Activated T-cell treated with anti-CD3 and anti-CD28 coated beads, Interleukin-2, amount 50 U/mL, for 72 hours (primary cell): ENCODE measurements around the gene FBXO10. TPM values are rescaled to one million over a fixed set of nuclear protein-coding genes. Genes with fewer than 3 reads are reported as not detected.
"Not testable (repeated sequence)": the region's sequence is repeated elsewhere in the genome, so short reads cannot be mapped to it uniquely, and the experiment has no call there.

Source experiments
- ATAC-seq, 2 donors: fragments of 150-1000 bp; cut with Tn5 transposase; replicated peaks in 1 of 2; 2 replicates each; pipeline ENCODE4 v1.10.0; 2021; ENCODE audit warnings: moderate library complexity in 2 of 2, mild to moderate bottlenecking in 1 of 2
- DNase-seq, 2 donors: peaks; one replicate each; pipeline ENCODE4 v3.0.0; 2021 to 2022; ENCODE audit warnings: mixed read lengths in 1 of 2
- H3K27ac Mint-ChIP-seq: one replicate; pipeline ENCODE4 v1.8.0; 2022; ENCODE audit warnings: mild to moderate bottlenecking, moderate library complexity, mixed read lengths
- H3K27me3 Mint-ChIP-seq: one replicate; pipeline ENCODE4 v1.8.0; 2022; ENCODE audit warnings: low read depth, mixed read lengths
- H3K36me3 Mint-ChIP-seq, 2 donors: one replicate each; pipeline ENCODE4 v1.8.0; 2022; ENCODE audit warnings: mixed read lengths in 2 of 2, mild to moderate bottlenecking in 1 of 2; ENCODE audit not compliant: insufficient read depth in 2 of 2
- H3K4me1 Mint-ChIP-seq: one replicate; pipeline ENCODE4 v1.8.0; 2022; ENCODE audit warnings: low read depth, mixed read lengths
- H3K4me3 Mint-ChIP-seq, 2 donors: one replicate each; pipeline ENCODE4 v1.8.0; 2022; ENCODE audit warnings: mild to moderate bottlenecking in 2 of 2, mixed read lengths in 2 of 2, moderate library complexity in 2 of 2
- H3K9me3 Mint-ChIP-seq, 2 donors: one replicate each; pipeline ENCODE4 v1.8.0; 2022; ENCODE audit warnings: mixed read lengths in 2 of 2
- total RNA-seq, 2 donors: library from RNA; stranded (reverse); gene quantifications; one replicate each; pipeline ENCODE4 v1.2.3, GENCODE V29; 2022

Gene FBXO10
- total RNA-seq, 2 donors from 2014 or later, result 5.0 to 5.2 TPM

DNA sequence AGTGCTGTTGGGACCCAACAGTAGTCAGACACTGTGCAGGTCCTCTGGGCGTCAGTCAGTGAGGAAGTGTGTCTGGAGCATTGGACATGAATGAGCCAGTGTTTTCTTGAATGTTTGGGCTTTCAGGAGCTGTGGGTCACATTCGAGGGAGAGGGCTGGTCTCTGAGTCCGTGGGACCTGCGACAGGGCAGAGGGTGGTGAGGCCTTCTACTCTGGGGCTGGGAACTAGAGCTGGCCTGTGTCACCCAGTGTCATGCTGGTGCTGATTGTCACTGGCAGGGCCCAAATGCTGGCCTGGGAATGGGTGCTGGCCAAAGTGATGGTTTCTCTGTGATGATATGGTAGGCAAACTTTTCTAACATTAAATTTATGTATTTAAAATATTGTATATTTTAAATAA, 80.2 kb downstream of the FBXO10 start:
- no peaks in the 10 kb centered on the region for H3K4me1 Mint-ChIP-seq
- ATAC-seq (no peak), DNase-seq (no peak)
- H3K4me3 Mint-ChIP-seq, result no peak overlapping the region
- no peaks in the 10 kb centered on the region for H3K27me3 Mint-ChIP-seq
- peaks cover 12 to 20% of the 10 kb centered on the region in 2 donors for H3K36me3 Mint-ChIP-seq
- H3K27ac Mint-ChIP-seq, result peak overlapping the region; percentile 6
- no peaks in the 10 kb centered on the region for H3K9me3 Mint-ChIP-seq

GRCh38 chr9:37495571-37495970, 80.6 kb downstream of the FBXO10 start:
- no peaks in the 10 kb centered on the region for H3K9me3 Mint-ChIP-seq
- H3K27me3 Mint-ChIP-seq, result no peaks in the 10 kb centered on the region
- peak overlapping the region; percentile 6 for H3K27ac Mint-ChIP-seq
- H3K4me3 Mint-ChIP-seq, result no peak overlapping the region
- DNase-seq (no peak), ATAC-seq (no peak)
- H3K4me1 Mint-ChIP-seq, result peaks cover 4% of the 10 kb centered on the region
- H3K36me3 Mint-ChIP-seq, result peaks cover 12 to 21% of the 10 kb centered on the region in 2 donors

GRCh38 chr9:37491939-37492338, 84.2 kb downstream of the FBXO10 start:
- ATAC-seq (no peak), DNase-seq (no peak)
- no peaks in the 10 kb centered on the region for H3K9me3 Mint-ChIP-seq
- H3K4me3 Mint-ChIP-seq, result no peak overlapping the region
- H3K27me3 Mint-ChIP-seq, result no peaks in the 10 kb centered on the region
- H3K27ac Mint-ChIP-seq, result no peak overlapping the region
- peaks cover 17 to 36% of the 10 kb centered on the region in 2 donors for H3K36me3 Mint-ChIP-seq
- peaks cover 29% of the 10 kb centered on the region for H3K4me1 Mint-ChIP-seq

- peaks cover 12 to 25% of the 10 kb centered on the region in 2 donors for H3K36me3 Mint-ChIP-seq
- peak overlapping the region; percentile 93 to 99 for H3K4me3 Mint-ChIP-seq
These were observed 89.3 kb downstream of the FBXO10 start for GRCh38 chr9:37486616-37487548.

DNA sequence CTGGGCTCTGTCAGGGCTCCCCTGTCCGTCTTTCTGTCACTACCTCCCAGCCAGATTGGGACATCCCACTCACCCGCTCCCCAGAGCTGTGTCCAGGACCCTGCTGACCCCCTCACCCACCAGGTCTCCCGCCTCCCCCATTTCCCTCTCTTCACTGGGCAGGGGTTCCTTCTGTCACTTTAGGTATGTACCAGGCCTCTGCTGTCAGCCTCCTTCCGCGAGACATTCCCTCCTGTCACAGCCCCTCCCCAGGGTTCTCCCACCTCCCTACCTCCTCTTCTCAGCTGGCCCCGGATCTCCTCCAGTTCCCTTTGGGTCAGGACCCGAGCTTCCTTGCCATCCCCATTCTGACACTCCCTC, 89.9 kb downstream of the FBXO10 start:
- peaks cover 9% of the 10 kb centered on the region for H3K27me3 Mint-ChIP-seq
- ATAC-seq (peak in 1 of 2 donors; percentile 1), DNase-seq (no peak)
- H3K4me1 Mint-ChIP-seq, result peaks cover 48% of the 10 kb centered on the region
- no peaks in the 10 kb centered on the region for H3K9me3 Mint-ChIP-seq
- peak overlapping the region; percentile 92 for H3K27ac Mint-ChIP-seq
- peaks cover 12 to 23% of the 10 kb centered on the region in 2 donors for H3K36me3 Mint-ChIP-seq
- H3K4me3 Mint-ChIP-seq, result peak overlapping the region; percentile 93 to 99

More at GRCh38 chr9:37486616-37487548, 89.3 kb downstream of the FBXO10 start:
- H3K9me3 Mint-ChIP-seq, result no peaks in the 10 kb centered on the region
- peaks cover 2% of the 10 kb centered on the region for H3K27me3 Mint-ChIP-seq
- peaks cover 48% of the 10 kb centered on the region for H3K4me1 Mint-ChIP-seq
- no peak for ATAC-seq
- H3K27ac Mint-ChIP-seq, result peak overlapping the region; percentile 92
- peak in 1 of 2 donors; percentile 8 for DNase-seq

GRCh38 chr9:37485389-37486255, 90.6 kb downstream of the FBXO10 start, which contains the start of gene POLR1E:
Gene POLR1E, plus strand, starts transcription at chr9:37485948. Its CDS starts 100 bp downstream, at chr9:37486048.
- H3K4me3 Mint-ChIP-seq, result peak within 1 kb of the TSS; percentile 93 to 99
- H3K36me3 Mint-ChIP-seq, result peaks cover 11 to 22% of the 10 kb centered on the region in 2 donors
- no peaks in the 10 kb centered on the region for H3K9me3 Mint-ChIP-seq
- DNase-seq (peak; percentile 97 to 98), ATAC-seq (peak; percentile 98)
- H3K4me1 Mint-ChIP-seq, result peaks cover 44% of the 10 kb centered on the region
- peak within 1 kb of the TSS; percentile 93 for H3K27ac Mint-ChIP-seq
- H3K27me3 Mint-ChIP-seq, result peaks cover 9% of the 10 kb centered on the region

- DNase-seq, result no peak
- peaks cover 9% of the 10 kb centered on the region for H3K4me1 Mint-ChIP-seq
- H3K27ac Mint-ChIP-seq, result no peak overlapping the region
- no peak overlapping the region for H3K4me3 Mint-ChIP-seq
- peaks cover 41% of the 10 kb centered on the region for H3K27me3 Mint-ChIP-seq
- no peaks in the 10 kb centered on the region for H3K9me3 Mint-ChIP-seq
- H3K36me3 Mint-ChIP-seq, result no peaks in the 10 kb centered on the region
- ATAC-seq, result no peak
These were observed 95.4 kb downstream of the FBXO10 start for GRCh38 chr9:37480759-37481158.

DNA sequence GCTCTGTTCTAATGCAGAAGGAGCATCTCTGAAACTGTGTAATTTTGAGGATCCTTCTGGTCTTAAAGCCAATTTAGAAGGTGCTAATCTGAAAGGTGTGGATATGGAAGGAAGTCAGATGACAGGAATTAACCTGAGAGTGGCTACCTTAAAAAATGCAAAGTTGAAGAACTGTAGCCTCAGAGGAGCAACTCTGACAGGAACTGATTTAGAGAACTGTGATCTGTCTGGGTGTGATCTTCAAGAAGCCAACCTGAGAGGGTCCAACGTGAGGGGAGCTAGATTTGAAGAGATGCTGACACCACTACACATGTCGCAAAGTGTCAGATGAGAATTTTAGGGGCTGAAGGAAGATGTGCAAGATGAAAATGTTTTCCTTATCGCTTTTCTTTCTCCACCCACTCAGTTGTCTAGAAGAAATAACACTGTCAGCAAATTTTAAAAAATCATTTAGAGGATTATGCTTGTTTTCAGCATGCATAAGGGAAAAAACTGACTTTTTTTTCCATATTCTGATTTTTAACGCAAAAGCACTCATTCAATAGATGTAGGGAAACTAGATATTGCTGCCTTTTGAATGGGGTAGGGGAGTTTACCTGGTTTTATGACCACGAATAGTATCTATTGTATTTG, 98.1 kb downstream of the FBXO10 start:
- Mint-ChIP-seq H3K27me3 (peaks cover 41% of the 10 kb centered on the region), H3K36me3 (peaks cover 4 to 17% of the 10 kb centered on the region in 2 donors)
- not testable (repeated sequence) for H3K9me3 Mint-ChIP-seq, H3K27ac Mint-ChIP-seq, H3K4me3 Mint-ChIP-seq, DNase-seq, H3K4me1 Mint-ChIP-seq, ATAC-seq

DNA sequence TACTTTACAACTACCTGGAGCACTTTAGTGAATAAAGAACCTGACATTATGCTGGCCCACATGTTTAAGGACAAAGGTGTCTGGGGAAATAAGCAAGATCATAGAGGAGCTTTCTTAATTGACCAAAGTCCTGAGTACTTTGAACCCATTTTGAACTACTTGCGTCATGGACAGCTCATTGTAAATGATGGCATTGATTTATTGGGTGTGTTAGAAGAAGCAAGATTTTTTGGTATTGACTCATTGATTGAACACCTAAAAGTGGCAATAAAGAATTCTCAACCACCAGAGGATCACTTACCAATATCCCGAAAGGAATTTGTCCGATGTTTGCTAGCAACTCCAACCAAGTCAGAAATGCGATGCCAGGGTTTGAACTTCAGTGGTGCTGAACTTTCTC, 98.7 kb downstream of the FBXO10 start:
- peaks cover 4 to 17% of the 10 kb centered on the region in 2 donors for H3K36me3 Mint-ChIP-seq
- not testable (repeated sequence) for H3K4me1 Mint-ChIP-seq

GRCh38 chr9:37476930-37477329, 99.2 kb downstream of the FBXO10 start:
- Mint-ChIP-seq H3K4me3 (no peak overlapping the region), H3K9me3 (peaks cover 0 to 9% of the 10 kb centered on the region in 2 donors), H3K27me3 (peaks cover 39% of the 10 kb centered on the region), H3K4me1 (peaks cover 7% of the 10 kb centered on the region), H3K36me3 (peaks cover 6 to 20% of the 10 kb centered on the region in 2 donors), H3K27ac (no peak overlapping the region)
- ATAC-seq, result no peak
- no peak for DNase-seq

More for the DNA sequence above, 98.7 kb downstream of the FBXO10 start:
- not testable (repeated sequence) for ATAC-seq, DNase-seq, H3K9me3 Mint-ChIP-seq, H3K4me3 Mint-ChIP-seq, H3K27ac Mint-ChIP-seq
- peaks cover 41% of the 10 kb centered on the region for H3K27me3 Mint-ChIP-seq

DNA sequence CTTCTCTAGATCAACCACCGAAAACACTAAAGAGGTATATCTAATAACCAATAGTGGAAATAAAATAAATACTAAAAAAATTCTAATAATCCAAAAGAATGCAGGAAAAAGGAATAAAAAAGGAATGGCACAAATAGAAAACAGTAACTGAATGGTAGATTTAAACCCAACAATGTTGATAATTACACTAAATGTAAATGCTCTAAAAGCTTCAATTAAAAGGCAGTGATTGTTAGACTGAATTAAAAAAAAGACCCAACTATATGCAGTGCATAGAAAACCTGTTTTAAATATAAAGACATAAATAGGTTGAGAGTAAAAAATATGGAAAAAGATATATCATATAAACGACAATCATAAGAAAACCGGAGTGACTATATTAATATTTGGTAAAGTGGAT, 101.7 kb downstream of the FBXO10 start:
- H3K27ac Mint-ChIP-seq, result no peak overlapping the region
- H3K4me1 Mint-ChIP-seq, result peaks cover 9% of the 10 kb centered on the region
- ATAC-seq, result no peak
- no peak for DNase-seq
- peaks cover 6 to 20% of the 10 kb centered on the region in 2 donors for H3K36me3 Mint-ChIP-seq
- H3K27me3 Mint-ChIP-seq, result peaks cover 26% of the 10 kb centered on the region
- no peak overlapping the region for H3K4me3 Mint-ChIP-seq
- peaks cover 0 to 9% of the 10 kb centered on the region in 2 donors for H3K9me3 Mint-ChIP-seq

- not testable (repeated sequence) for H3K4me1 Mint-ChIP-seq, DNase-seq, H3K4me3 Mint-ChIP-seq, H3K9me3 Mint-ChIP-seq, ATAC-seq, H3K27ac Mint-ChIP-seq
- H3K27me3 Mint-ChIP-seq, result peaks cover 26% of the 10 kb centered on the region
- H3K36me3 Mint-ChIP-seq, result peaks cover 6 to 20% of the 10 kb centered on the region in 2 donors
These were observed 102.2 kb downstream of the FBXO10 start for GRCh38 chr9:37473982-37474381.
